H1 (cell line): Measurements from ENCODE around the gene IFIT2. TPM values are rescaled to one million over a fixed set of nuclear protein-coding genes. Genes with fewer than 3 reads are reported as not detected.

Experiments used
- CTCF ChIA-PET: fragments of 300-600 bp; sonication (Branson Sonifier 250); formaldehyde crosslinking; loops from one replicate; lab custom pipeline; 2021; ENCODE audit not compliant: partially characterized antibody; lab: Charles Lee
- POLR2A ChIA-PET: fragments of 300-600 bp; sonication (Branson Sonifier 250); formaldehyde crosslinking; loops from one replicate; lab custom pipeline; 2021; ENCODE audit warnings: inconsistent platforms; ENCODE audit not compliant: partially characterized antibody; lab: Charles Lee
- DNase-seq, 2 experiments: peaks; one replicate each; pipeline versions ENCODE4 v3.0.0 to v3.0.0-alpha.2; 2010 to 2022; ENCODE audit warnings: low spot score in 2 of 2, low read depth in 1 of 2, mixed read lengths in 1 of 2
- FAIRE-seq: peaks from 2 replicates; lab custom pipeline; 2011; peaks lifted over from hg19 to GRCh38; lab: Jason Lieb, UNC
- H2AFZ ChIP-seq: 2 replicates; pipeline ENCODE4 v1.8.1; 2012; ENCODE audit warnings: low read length, inconsistent platforms
- H2AK5ac ChIP-seq: 2 replicates; pipeline ENCODE4 v1.6.1; 2013; ENCODE audit warnings: low read depth, low read length
- H2BK120ac ChIP-seq: replicated peaks from 2 replicates; pipeline ENCODE3; 2013; ENCODE audit warnings: low read depth, low read length, inconsistent platforms
- H2BK12ac ChIP-seq: 2 replicates; pipeline ENCODE4 v1.6.1; 2013; ENCODE audit warnings: low read depth, low read length
- H2BK15ac ChIP-seq: 2 replicates; pipeline ENCODE4 v1.6.1; 2013; ENCODE audit warnings: low read length
- H2BK20ac ChIP-seq: 2 replicates; pipeline ENCODE4 v1.6.1; 2013; ENCODE audit warnings: low read length
- H2BK5ac ChIP-seq: 2 replicates; pipeline ENCODE4 v1.6.1; 2013; ENCODE audit warnings: low read depth, low read length
- H3K14ac ChIP-seq: 2 replicates; pipeline ENCODE4 v1.6.1; 2013; ENCODE audit warnings: inconsistent platforms; ENCODE audit not compliant: insufficient read length
- H3K18ac ChIP-seq: 2 replicates; pipeline ENCODE4 v1.6.1; 2013; ENCODE audit warnings: low read length; ENCODE audit errors: extremely low read depth
- H3K23ac ChIP-seq: 2 replicates; pipeline ENCODE4 v1.6.1; 2013; ENCODE audit warnings: inconsistent platforms; ENCODE audit not compliant: insufficient read length
- H3K23me2 ChIP-seq: 2 replicates; pipeline ENCODE4 v1.6.1; 2013; ENCODE audit warnings: low read depth, low read length
- H3K27ac ChIP-seq: 2 replicates; pipeline ENCODE4 v1.6.1; 2011; ENCODE audit warnings: low read depth, low read length, inconsistent platforms
- H3K27me3 ChIP-seq, 4 experiments: replicated peaks in 1 of 4; 1 replicate in 1 of 4; 2 replicates in 3 of 4; pipeline versions ENCODE4 v1.6.1 to v1.8.1; 2011 to 2013; ENCODE audit warnings: low read length in 3 of 4, mild to moderate bottlenecking in 3 of 4, inconsistent platforms in 2 of 4, mixed read lengths in 2 of 4, moderate library complexity in 1 of 4; ENCODE audit not compliant: control insufficient read depth in 3 of 4, insufficient read depth in 3 of 4; ENCODE audit errors: extremely low read depth in 1 of 4
- H3K36me3 ChIP-seq, 4 experiments: 2 replicates each; pipeline versions ENCODE4 v1.6.1 to v1.8.1; 2011 to 2013; ENCODE audit warnings: mild to moderate bottlenecking in 4 of 4, low read length in 3 of 4, moderate library complexity in 2 of 4, control low read depth in 1 of 4, inconsistent platforms in 1 of 4; ENCODE audit not compliant: insufficient read depth in 4 of 4, control insufficient read depth in 2 of 4
- H3K4ac ChIP-seq: replicated peaks from 2 replicates; pipeline ENCODE3; 2013; ENCODE audit warnings: low read length, low read depth, mixed read lengths, inconsistent platforms; ENCODE audit not compliant: insufficient read length
- H3K4me1 ChIP-seq, 4 experiments: replicated peaks in 1 of 4; 1 replicate in 1 of 4; 2 replicates in 3 of 4; pipeline versions ENCODE4 v1.6.1 to v1.8.1; 2011 to 2013; ENCODE audit warnings: low read length in 3 of 4, inconsistent platforms in 2 of 4, mixed read lengths in 1 of 4; ENCODE audit not compliant: insufficient read depth in 4 of 4, control insufficient read depth in 3 of 4
- H3K4me2 ChIP-seq, 2 experiments: 2 replicates each; pipeline versions ENCODE4 v1.6.1 to v1.8.1; 2011 to 2013; ENCODE audit warnings: low read depth in 2 of 2, low read length in 2 of 2, control low read depth in 1 of 2, inconsistent platforms in 1 of 2, mild to moderate bottlenecking in 1 of 2; ENCODE audit not compliant: insufficient read depth in 1 of 2
- H3K4me3 ChIP-seq, 4 experiments: fragments of 200-600, 300-600 bp in 1 of 4; sonication (generic), shearing (Covaris generic), sonication (Bioruptor Twin) in 1 of 4; 2 replicates each; pipeline versions ENCODE4 v1.5.1 to v1.8.1; 2011 to 2016; ENCODE audit warnings: low read length in 4 of 4, low read depth in 3 of 4, control low read depth in 2 of 4, inconsistent platforms in 2 of 4, mild to moderate bottlenecking in 2 of 4, mixed read lengths in 1 of 4, moderate library complexity in 1 of 4; ENCODE audit not compliant: insufficient read depth in 2 of 4; ENCODE audit errors: extremely low read depth in 1 of 4
- H3K56ac ChIP-seq: replicated peaks from 2 replicates; pipeline ENCODE3; 2013; ENCODE audit warnings: low read depth, mild to moderate bottlenecking, mixed read lengths, low read length, inconsistent platforms; ENCODE audit not compliant: insufficient read length
- H3K79me1 ChIP-seq: 2 replicates; pipeline ENCODE4 v1.6.1; 2013; ENCODE audit warnings: low read depth, low read length, control low read depth
- H3K79me2 ChIP-seq, 2 experiments: 2 replicates each; pipeline versions ENCODE4 v1.6.1 to v1.8.1; 2012 to 2013; ENCODE audit warnings: low read length in 2 of 2, mild to moderate bottlenecking in 2 of 2, inconsistent platforms in 1 of 2; ENCODE audit not compliant: insufficient read depth in 2 of 2, control insufficient read depth in 1 of 2
- H3K9ac ChIP-seq, 4 experiments: replicated peaks in 1 of 4; 1 replicate in 1 of 4; 2 replicates in 3 of 4; pipeline versions ENCODE4 v1.6.1 to v1.8.1; 2011 to 2013; ENCODE audit warnings: low read depth in 3 of 4, low read length in 3 of 4, control low read depth in 2 of 4, mild to moderate bottlenecking in 2 of 4, moderate library complexity in 2 of 4, inconsistent platforms in 1 of 4; ENCODE audit errors: extremely low read depth in 1 of 4
- H3K9me3 ChIP-seq, 2 experiments: 2 replicates each; pipeline versions ENCODE4 v1.6.1 to v1.8.1; 2012 to 2013; ENCODE audit warnings: mild to moderate bottlenecking in 2 of 2, moderate library complexity in 2 of 2, control low read depth in 1 of 2, inconsistent platforms in 1 of 2, low read depth in 1 of 2, low read length in 1 of 2, mixed read lengths in 1 of 2; ENCODE audit not compliant: insufficient read depth in 2 of 2
- H4K20me1 ChIP-seq, 2 experiments: replicated peaks in 1 of 2; 2 replicates each; pipeline versions ENCODE3 to v1.8.1; 2011 to 2013; ENCODE audit warnings: inconsistent platforms in 2 of 2, low read length in 2 of 2, mild to moderate bottlenecking in 1 of 2; ENCODE audit not compliant: insufficient read depth in 2 of 2, control insufficient read depth in 1 of 2
- H4K5ac ChIP-seq: 2 replicates; pipeline ENCODE4 v1.6.1; 2013; ENCODE audit warnings: low read length, low read depth, mixed read lengths, inconsistent platforms; ENCODE audit not compliant: insufficient read length
- H4K8ac ChIP-seq: 2 replicates; pipeline ENCODE4 v1.8.0; 2013; ENCODE audit warnings: mild to moderate bottlenecking, moderate library complexity, low read length, inconsistent platforms; ENCODE audit not compliant: insufficient read depth; ENCODE audit errors: extremely low read depth
- H4K91ac ChIP-seq: replicated peaks from 2 replicates; pipeline ENCODE3; 2013; ENCODE audit warnings: low read length, mixed read lengths, inconsistent platforms; ENCODE audit not compliant: insufficient read length
- RNF2 ChIP-seq: fragments of 200-900, 300-1000 bp; sonication (generic); IDR thresholded peaks from 2 replicates; pipeline ENCODE4 v1.7.1; 2016; ENCODE audit warnings: borderline replicate concordance, low read depth, mild to moderate bottlenecking, antibody characterized with exemption, low read length; ENCODE audit not compliant: poor library complexity, severe bottlenecking; ENCODE audit errors: missing control alignments
- TCF12 ChIP-seq: IDR thresholded peaks from 2 replicates; pipeline ENCODE4 v1.6.1; 2011; ENCODE audit warnings: low read depth, mild to moderate bottlenecking, low read length
- TEAD4 ChIP-seq: IDR thresholded peaks from 2 replicates; pipeline ENCODE4 v1.6.1; 2012; ENCODE audit warnings: low read depth, low read length, inconsistent platforms, mixed read lengths
- polyA plus RNA-seq, 7 experiments: library from polyadenylated mRNA; depleted of rRNA in 3 of 7; stranded (reverse) in 5 of 7; unstranded in 2 of 7; fragments of >200 nt in 5 of 7; fragments of 200-250 nt in 2 of 7; gene quantifications; 1 replicate in 5 of 7; 2 replicates in 1 of 7; 4 replicates in 1 of 7; pipeline versions ENCODE4 v1.2.1 to v1.2.3, GENCODE V29; 2011 to 2013; ENCODE audit warnings: missing spikeins in 2 of 7, mixed read lengths in 2 of 7
- total RNA-seq: library from RNA; stranded (reverse); fragmentation: NEBNext Ultra II Directional; extraction: Animal tissue kit (Norgen Biotek cat#: 25700); gene quantifications from 2 replicates; pipeline ENCODE4 v1.2.1, GENCODE V29; 2021

The IFIT2 gene
- total and polyA plus RNA-seq, 2 of the 8 experiments (the other 6 are each of a cell fraction or from before 2014, with no cell fraction given): 0.03 to 0.35 TPM

- DNase-seq (no peak), FAIRE-seq (no peak)
- ChIA-PET POLR2A (no interaction called here), CTCF (interaction anchor here (1.3 kb wide), 1 partner anchor 20 kb away, joined by 3 read pairs; no protein-coding TSS in a partner anchor)
- H2BK20ac ChIP-seq: no peak overlapping the region
- H2AK5ac ChIP-seq: no peak overlapping the region
- H4K5ac ChIP-seq: no peak overlapping the region
- peaks cover 0 to 5% (median 3%) of the 10 kb centered on the region in 4 experiments; a peak in 3 of 7 replicates for H3K4me1 ChIP-seq
- H3K36me3 ChIP-seq: no peaks in the 10 kb centered on the region
- H3K9me3 ChIP-seq: no peaks in the 10 kb centered on the region
- no peak overlapping the region for H3K4ac ChIP-seq
- no peak overlapping the region for H4K8ac ChIP-seq
- no peaks in the 10 kb centered on the region for H3K23me2 ChIP-seq
- H3K79me1 ChIP-seq: no peaks in the 10 kb centered on the region
- no peak overlapping the region for H3K56ac ChIP-seq
- H3K27ac ChIP-seq: no peak overlapping the region
- H3K9ac ChIP-seq: no peak overlapping the region
- H3K27me3 ChIP-seq: no peaks in the 10 kb centered on the region
- no peak overlapping the region for H3K14ac ChIP-seq
- H2AFZ ChIP-seq: no peak overlapping the region
- no peaks in the 10 kb centered on the region for H4K20me1 ChIP-seq
- no peak overlapping the region for H3K4me2 ChIP-seq
- H3K23ac ChIP-seq: no peak overlapping the region
- H2BK15ac ChIP-seq: no peak overlapping the region
- no peak overlapping the region for H2BK12ac ChIP-seq
- H4K91ac ChIP-seq: no peak overlapping the region
- no peaks in the 10 kb centered on the region for H3K79me2 ChIP-seq
- no peak overlapping the region for H3K18ac ChIP-seq
- no peak overlapping the region for H2BK120ac ChIP-seq
- no peak overlapping the region for H3K4me3 ChIP-seq
- H2BK5ac ChIP-seq: no peak overlapping the region
- no peak for TF ChIP-seq TEAD4
- no peak for TF ChIP-seq TCF12
- TF ChIP-seq RNF2: no peak
Measured at GRCh38 chr10:89278900-89279392, 22.9 kb upstream of the IFIT2 start.
